WTC11 (cell line): ENCODE data around the gene S1PR2.

Source experiments
- FOXJ3 ChIP-seq: sonication (generic); formaldehyde crosslinking; IDR thresholded peaks from 2 replicates; pipeline ENCODE4 v1.9.0; 2021; ENCODE audit warnings: missing genetic modification reagents, mild to moderate bottlenecking, borderline replicate concordance
- SMAD3 ChIP-seq: sonication (generic); formaldehyde crosslinking; IDR thresholded peaks from 2 replicates; pipeline ENCODE4 v1.8.0; 2022; ENCODE audit warnings: missing genetic modification reagents, mild to moderate bottlenecking, borderline replicate concordance
- TF ChIP-seq, protein P1 (sequence below): sonication (generic); formaldehyde crosslinking; IDR thresholded peaks from 2 replicates; pipeline ENCODE4 v1.8.0; 2022; ENCODE audit warnings: mild to moderate bottlenecking, missing genetic modification reagents
- TF ChIP-seq, protein P2 (sequence below): fragments of 200-600 bp; IDR thresholded peaks from 2 replicates; pipeline ENCODE4 v1.8.0; 2022; ENCODE audit warnings: antibody characterized with exemption
- TF ChIP-seq, protein P3 (sequence below): sonication (generic); formaldehyde crosslinking; IDR thresholded peaks from 2 replicates; pipeline ENCODE4 v1.8.1; 2023; ENCODE audit warnings: mild to moderate bottlenecking, missing genetic modification reagents, moderate library complexity
- TF ChIP-seq, protein P4 (sequence below): sonication (generic); formaldehyde crosslinking; IDR thresholded peaks from 2 replicates; pipeline ENCODE4 v1.8.1; 2022; ENCODE audit warnings: low read depth, missing genetic modification reagents, borderline replicate concordance

DNA sequence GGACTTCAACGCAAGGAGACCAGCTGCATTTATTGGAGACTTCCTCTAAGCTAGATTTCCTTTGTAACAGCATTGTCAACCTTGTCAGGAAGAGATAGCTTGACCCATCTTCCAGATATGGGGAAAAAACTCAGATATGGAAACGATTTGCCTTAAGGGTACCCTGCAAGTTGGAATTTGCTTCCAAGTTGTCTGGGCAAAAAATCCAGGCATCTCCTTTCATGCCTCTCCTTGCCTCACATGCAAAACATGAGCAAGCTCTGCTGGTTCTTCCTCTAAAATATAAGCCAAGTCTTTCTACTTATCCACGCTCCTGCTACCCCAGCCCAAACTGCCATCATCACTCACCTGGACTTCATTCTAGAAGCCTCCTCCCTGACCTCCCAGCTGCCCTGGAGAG is 30.0 kb downstream of the S1PR2 start:
- TF ChIP-seq, protein P1, sequence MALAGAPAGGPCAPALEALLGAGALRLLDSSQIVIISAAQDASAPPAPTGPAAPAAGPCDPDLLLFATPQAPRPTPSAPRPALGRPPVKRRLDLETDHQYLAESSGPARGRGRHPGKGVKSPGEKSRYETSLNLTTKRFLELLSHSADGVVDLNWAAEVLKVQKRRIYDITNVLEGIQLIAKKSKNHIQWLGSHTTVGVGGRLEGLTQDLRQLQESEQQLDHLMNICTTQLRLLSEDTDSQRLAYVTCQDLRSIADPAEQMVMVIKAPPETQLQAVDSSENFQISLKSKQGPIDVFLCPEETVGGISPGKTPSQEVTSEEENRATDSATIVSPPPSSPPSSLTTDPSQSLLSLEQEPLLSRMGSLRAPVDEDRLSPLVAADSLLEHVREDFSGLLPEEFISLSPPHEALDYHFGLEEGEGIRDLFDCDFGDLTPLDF: no peak
- no peak for TF ChIP-seq SMAD3 (CRISPR knock-in tag)
- TF ChIP-seq, protein P2, sequence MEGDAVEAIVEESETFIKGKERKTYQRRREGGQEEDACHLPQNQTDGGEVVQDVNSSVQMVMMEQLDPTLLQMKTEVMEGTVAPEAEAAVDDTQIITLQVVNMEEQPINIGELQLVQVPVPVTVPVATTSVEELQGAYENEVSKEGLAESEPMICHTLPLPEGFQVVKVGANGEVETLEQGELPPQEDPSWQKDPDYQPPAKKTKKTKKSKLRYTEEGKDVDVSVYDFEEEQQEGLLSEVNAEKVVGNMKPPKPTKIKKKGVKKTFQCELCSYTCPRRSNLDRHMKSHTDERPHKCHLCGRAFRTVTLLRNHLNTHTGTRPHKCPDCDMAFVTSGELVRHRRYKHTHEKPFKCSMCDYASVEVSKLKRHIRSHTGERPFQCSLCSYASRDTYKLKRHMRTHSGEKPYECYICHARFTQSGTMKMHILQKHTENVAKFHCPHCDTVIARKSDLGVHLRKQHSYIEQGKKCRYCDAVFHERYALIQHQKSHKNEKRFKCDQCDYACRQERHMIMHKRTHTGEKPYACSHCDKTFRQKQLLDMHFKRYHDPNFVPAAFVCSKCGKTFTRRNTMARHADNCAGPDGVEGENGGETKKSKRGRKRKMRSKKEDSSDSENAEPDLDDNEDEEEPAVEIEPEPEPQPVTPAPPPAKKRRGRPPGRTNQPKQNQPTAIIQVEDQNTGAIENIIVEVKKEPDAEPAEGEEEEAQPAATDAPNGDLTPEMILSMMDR: no peak
- TF ChIP-seq FOXJ3 (CRISPR knock-in tag): no peak
- TF ChIP-seq, protein P3, sequence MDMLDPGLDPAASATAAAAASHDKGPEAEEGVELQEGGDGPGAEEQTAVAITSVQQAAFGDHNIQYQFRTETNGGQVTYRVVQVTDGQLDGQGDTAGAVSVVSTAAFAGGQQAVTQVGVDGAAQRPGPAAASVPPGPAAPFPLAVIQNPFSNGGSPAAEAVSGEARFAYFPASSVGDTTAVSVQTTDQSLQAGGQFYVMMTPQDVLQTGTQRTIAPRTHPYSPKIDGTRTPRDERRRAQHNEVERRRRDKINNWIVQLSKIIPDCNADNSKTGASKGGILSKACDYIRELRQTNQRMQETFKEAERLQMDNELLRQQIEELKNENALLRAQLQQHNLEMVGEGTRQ: no peak
- TF ChIP-seq, protein P4, sequence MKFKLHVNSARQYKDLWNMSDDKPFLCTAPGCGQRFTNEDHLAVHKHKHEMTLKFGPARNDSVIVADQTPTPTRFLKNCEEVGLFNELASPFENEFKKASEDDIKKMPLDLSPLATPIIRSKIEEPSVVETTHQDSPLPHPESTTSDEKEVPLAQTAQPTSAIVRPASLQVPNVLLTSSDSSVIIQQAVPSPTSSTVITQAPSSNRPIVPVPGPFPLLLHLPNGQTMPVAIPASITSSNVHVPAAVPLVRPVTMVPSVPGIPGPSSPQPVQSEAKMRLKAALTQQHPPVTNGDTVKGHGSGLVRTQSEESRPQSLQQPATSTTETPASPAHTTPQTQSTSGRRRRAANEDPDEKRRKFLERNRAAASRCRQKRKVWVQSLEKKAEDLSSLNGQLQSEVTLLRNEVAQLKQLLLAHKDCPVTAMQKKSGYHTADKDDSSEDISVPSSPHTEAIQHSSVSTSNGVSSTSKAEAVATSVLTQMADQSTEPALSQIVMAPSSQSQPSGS (CRISPR knock-in tag): no peak
